Ishikawa (cell line): ENCODE measurements around the gene MYL7.

Source experiments
- CEBPB ChIP-seq: IDR thresholded peaks from 2 replicates; pipeline ENCODE4 v1.6.1; 2012
- CREB1 ChIP-seq: IDR thresholded peaks from 2 replicates; pipeline ENCODE4 v1.6.1; 2012; ENCODE audit warnings: low read depth
- EP300 ChIP-seq: IDR thresholded peaks from 2 replicates; pipeline ENCODE4 v1.6.1; 2012; ENCODE audit warnings: borderline replicate concordance
- FOXM1 ChIP-seq: IDR thresholded peaks from 2 replicates; pipeline ENCODE4 v1.6.1; 2012; ENCODE audit warnings: low read depth, borderline replicate concordance
- NFIC ChIP-seq: IDR thresholded peaks from 2 replicates; pipeline ENCODE4 v1.6.1; 2012
- RAD21 ChIP-seq: IDR thresholded peaks from 2 replicates; pipeline ENCODE4 v1.6.1; 2012; ENCODE audit warnings: low read depth
- REST ChIP-seq: IDR thresholded peaks from 2 replicates; pipeline ENCODE4 v1.6.1; 2012; ENCODE audit warnings: low read depth, mild to moderate bottlenecking
- TCF12 ChIP-seq: IDR thresholded peaks from 2 replicates; pipeline ENCODE4 v1.6.1; 2012; ENCODE audit warnings: low read depth
- TEAD4 ChIP-seq: IDR thresholded peaks from 2 replicates; pipeline ENCODE4 v1.6.1; 2012
- USF1 ChIP-seq: IDR thresholded peaks from 2 replicates; pipeline ENCODE4 v1.6.1; 2012
- ZBTB7A ChIP-seq: IDR thresholded peaks from 2 replicates; pipeline ENCODE4 v1.6.1; 2012; ENCODE audit warnings: low read depth
- TF ChIP-seq, protein P1 (sequence below): IDR thresholded peaks from 2 replicates; pipeline ENCODE4 v1.6.1; 2012

DNA sequence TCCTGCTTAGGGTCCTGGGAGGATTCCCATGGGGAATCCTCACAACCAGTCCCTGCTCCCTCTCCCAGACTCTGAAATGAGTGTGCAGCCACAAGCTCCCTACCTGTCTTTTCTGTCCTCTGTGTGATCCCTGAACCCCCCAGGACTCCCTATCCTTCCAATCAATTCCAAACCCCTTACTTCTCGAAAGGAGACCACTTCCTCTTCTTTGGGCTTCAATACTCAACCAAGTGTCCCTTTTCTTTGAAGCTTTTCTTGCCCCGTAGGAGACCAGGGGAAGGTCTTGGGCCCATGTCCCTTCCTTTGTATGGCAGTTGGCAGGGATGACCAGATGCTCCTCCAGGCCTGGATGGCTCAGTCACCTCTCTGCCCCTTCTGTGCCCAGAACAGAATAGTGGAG lies 35.3 kb downstream of the MYL7 start:
- no peak for TF ChIP-seq EP300
- no peak for TF ChIP-seq NFIC
- TF ChIP-seq REST: no peak
- TF ChIP-seq TCF12: no peak
- TF ChIP-seq FOXM1: no peak
- TF ChIP-seq CEBPB: no peak
- TF ChIP-seq TEAD4: no peak
- TF ChIP-seq, protein P1, sequence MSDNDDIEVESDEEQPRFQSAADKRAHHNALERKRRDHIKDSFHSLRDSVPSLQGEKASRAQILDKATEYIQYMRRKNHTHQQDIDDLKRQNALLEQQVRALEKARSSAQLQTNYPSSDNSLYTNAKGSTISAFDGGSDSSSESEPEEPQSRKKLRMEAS: no peak
- no peak for TF ChIP-seq USF1
- no peak for TF ChIP-seq ZBTB7A
- no peak for TF ChIP-seq RAD21
- TF ChIP-seq CREB1: no peak
